Endothelial cell of umbilical vein (primary cell): ENCODE data around the gene RSPRY1. TPM values are rescaled to one million over a fixed set of nuclear protein-coding genes. Genes with fewer than 3 reads are reported as not detected.
A peak's percentile ranks its signal among the peaks of the same experiment; 100 is the strongest.
"Not testable (repeated sequence)": the region's sequence is repeated elsewhere in the genome, so short reads cannot be mapped to it uniquely, and the experiment has no call there.

Experiments
- BruUV-seq: library from RNA; stranded (reverse); fragments of 400-500 nt; replicated peaks from 2 replicates; lab custom pipeline; 2021; lab: Mats Ljungman, UMichigan
- CTCF ChIA-PET: fragments of 300-600, 350-600 bp; sonication (Branson Sonifier 250); formaldehyde crosslinking; loops from one replicate; lab custom pipeline; 2021; ENCODE audit warnings: antibody characterized with exemption, inconsistent platforms; lab: Charles Lee
- POLR2A ChIA-PET: fragments of 300-600, 350-600 bp; sonication (Branson Sonifier 250); formaldehyde crosslinking; loops from one replicate; lab custom pipeline; 2021; ENCODE audit warnings: antibody characterized with exemption, inconsistent platforms; lab: Charles Lee
- DNase-seq: peaks from one replicate; pipeline ENCODE4 v3.0.0-alpha.2; 2011; ENCODE audit warnings: low read depth, low spot score
- FAIRE-seq: peaks from 2 replicates; lab custom pipeline; 2011; peaks lifted over from hg19 to GRCh38; lab: Jason Lieb, UNC
- H2AFZ ChIP-seq: 2 replicates; pipeline ENCODE4 v1.6.0; 2012; ENCODE audit warnings: low read depth, low read length, control low read depth, inconsistent platforms
- H3K27ac ChIP-seq: 2 replicates; pipeline ENCODE4 v1.5.1; 2011; ENCODE audit warnings: low read depth, mild to moderate bottlenecking, control low read depth, low read length, moderate library complexity; ENCODE audit not compliant: insufficient read depth
- H3K27me3 ChIP-seq, 2 experiments: 2 replicates each; pipeline versions ENCODE4 v1.6.0 to v1.6.1; 2011; ENCODE audit warnings: low read length in 2 of 2, mixed read lengths in 1 of 2; ENCODE audit not compliant: control insufficient read depth in 2 of 2, insufficient read depth in 2 of 2
- H3K36me3 ChIP-seq, 2 experiments: 2 replicates in 1 of 2; 3 replicates in 1 of 2; pipeline ENCODE4 v1.5.1; 2011; ENCODE audit warnings: low read length in 2 of 2, mild to moderate bottlenecking in 1 of 2, moderate library complexity in 1 of 2; ENCODE audit not compliant: control insufficient read depth in 2 of 2, insufficient read depth in 2 of 2; ENCODE audit errors: extremely low read depth in 1 of 2
- H3K4me1 ChIP-seq: 3 replicates; pipeline ENCODE4 v1.5.1; 2011; ENCODE audit warnings: mild to moderate bottlenecking, low read length; ENCODE audit not compliant: control insufficient read depth, insufficient read depth; ENCODE audit errors: extremely low read depth
- H3K4me2 ChIP-seq: 2 replicates; pipeline ENCODE4 v1.6.1; 2011; ENCODE audit warnings: low read length, control low read depth, mixed read lengths; ENCODE audit not compliant: insufficient read depth
- H3K4me3 ChIP-seq, 3 experiments: fragments of 200-600 bp in 1 of 3; sonication (generic), shearing (Covaris generic) in 1 of 3; replicated peaks in 1 of 3; 2 replicates each; pipeline ENCODE4 v1.5.1; 2011 to 2016; ENCODE audit warnings: control low read depth in 3 of 3, low read length in 3 of 3, mild to moderate bottlenecking in 2 of 3, inconsistent platforms in 1 of 3, low read depth in 1 of 3, moderate library complexity in 1 of 3; ENCODE audit not compliant: insufficient read depth in 1 of 3
- H3K79me2 ChIP-seq: 2 replicates; pipeline ENCODE4 v1.6.0; 2012; ENCODE audit warnings: low read length, inconsistent platforms; ENCODE audit not compliant: control insufficient read depth, insufficient read depth
- H3K9ac ChIP-seq: replicated peaks from 2 replicates; pipeline ENCODE3; 2011; ENCODE audit warnings: low read length, control low read depth; ENCODE audit not compliant: insufficient read depth; ENCODE audit errors: extremely low read depth
- H3K9me1 ChIP-seq: replicated peaks from 3 replicates; pipeline ENCODE4 v1.6.0; 2011; ENCODE audit warnings: mild to moderate bottlenecking, low read length; ENCODE audit not compliant: control insufficient read depth, insufficient read depth; ENCODE audit errors: extremely low read depth
- H3K9me3 ChIP-seq: replicated peaks from 2 replicates; pipeline ENCODE4 v1.5.1; 2012; ENCODE audit warnings: low read length, inconsistent platforms; ENCODE audit not compliant: control insufficient read depth, insufficient read depth
- H4K20me1 ChIP-seq: replicated peaks from 2 replicates; pipeline ENCODE3; 2011; ENCODE audit warnings: mild to moderate bottlenecking, low read length; ENCODE audit not compliant: control insufficient read depth, insufficient read depth; ENCODE audit errors: extremely low read depth
- CTCF ChIP-seq, 2 donors: IDR thresholded peaks; 1 replicate in 1 of 2; 2 replicates in 1 of 2; pipeline ENCODE4 v1.5.1; 2011; ENCODE audit warnings: low read length in 2 of 2, mild to moderate bottlenecking in 2 of 2, moderate library complexity in 2 of 2, control low read depth in 1 of 2, inconsistent platforms in 1 of 2, low read depth in 1 of 2; ENCODE audit not compliant: insufficient read depth in 1 of 2; ENCODE audit errors: extremely low read depth in 1 of 2
- EZH2 ChIP-seq: IDR thresholded peaks from 2 replicates; pipeline ENCODE4 v1.6.1; 2012; ENCODE audit warnings: borderline replicate concordance, low read depth, mild to moderate bottlenecking, moderate library complexity, low read length, inconsistent platforms; ENCODE audit not compliant: severe bottlenecking
- FOS ChIP-seq: IDR thresholded peaks from 2 replicates; pipeline ENCODE4 v1.6.1; 2011; ENCODE audit warnings: mild to moderate bottlenecking, low read length, moderate library complexity, borderline replicate concordance; ENCODE audit not compliant: insufficient read depth
- GATA2 ChIP-seq: IDR thresholded peaks from 2 replicates; pipeline ENCODE4 v1.7.0; 2011; ENCODE audit warnings: low read depth, mild to moderate bottlenecking, moderate library complexity, mixed read lengths, low read length; ENCODE audit not compliant: insufficient read length, insufficient read depth
- JUN ChIP-seq: IDR thresholded peaks from 2 replicates; pipeline ENCODE4 v1.6.1; 2011; ENCODE audit warnings: borderline replicate concordance, low read depth; ENCODE audit not compliant: insufficient read length, insufficient read depth
- MYC ChIP-seq: IDR thresholded peaks from one replicate; pipeline ENCODE4 v1.6.1; 2011; ENCODE audit warnings: mild to moderate bottlenecking, low read depth, low read length
- POLR2A ChIP-seq: IDR thresholded peaks from 2 replicates; pipeline ENCODE4 v1.6.1; 2012; ENCODE audit warnings: low read depth, mild to moderate bottlenecking, control low read depth, low read length
- POLR2AphosphoS5 ChIP-seq: IDR thresholded peaks from 2 replicates; pipeline ENCODE4 v1.6.1; 2012; ENCODE audit warnings: low read depth, mild to moderate bottlenecking, control low read depth, low read length, moderate library complexity; ENCODE audit not compliant: insufficient read depth
- dilution Hi-C: fragments of 300-500 bp; cut with MboI; formaldehyde crosslinking; loops from one replicate; pipeline ENCODE4 v1.15.0; 2019; ENCODE audit warnings: low sequenced_read_pairs; ENCODE audit not compliant: extremely low pct_ligation_motif_present
- intact Hi-C: fragments of 100-400 bp; cut with micrococcal nuclease; formaldehyde crosslinking; loops from one replicate; pipeline ENCODE4 v1.10.0; 2022
- polyA plus RNA-seq, 4 experiments: library from polyadenylated mRNA; depleted of rRNA in 3 of 4; stranded (reverse) in 3 of 4; unstranded in 1 of 4; fragments of >200 nt; gene quantifications; 2 replicates each; pipeline versions ENCODE4 v1.2.1 to v1.2.3, GENCODE V29; 2011 to 2012; ENCODE audit warnings: missing spikeins in 1 of 4
- total RNA-seq: library from RNA; stranded (reverse); gene quantifications from 2 replicates; pipeline ENCODE4 v1.2.3, GENCODE V29; 2021
- TF ChIP-seq, protein P1 (sequence below): IDR thresholded peaks from 2 replicates; pipeline ENCODE4 v1.6.1; 2011; ENCODE audit not compliant: insufficient read depth, insufficient read length

Gene RSPRY1
- total and polyA plus RNA-seq, 2 donors (not counting 3 experiments of a cell fraction or from before 2014, with no cell fraction given): 28.5 to 55.1 TPM

GRCh38 chr16:57187902-57188710, 2.0 kb downstream of the RSPRY1 start:
- FAIRE-seq: peak; percentile 26
- peaks cover 50% of the 10 kb centered on the region for H3K4me1 ChIP-seq

GRCh38 chr16:57188711-57189002, 2.5 kb downstream of the RSPRY1 start:
- no peak overlapping the region for H3K9ac ChIP-seq
- TF ChIP-seq GATA2 (no peak), JUN (no peak), FOS (no peak), EZH2 (no peak), MYC (no peak), CTCF (IDR thresholded peaks at IDR 0.05; ENCODE audit: extremely low read depth in 1 of 2, insufficient read depth in 1 of 2, low read depth in 1 of 2, low read length in 2 of 2) (no peak), POLR2A (no peak), POLR2AphosphoS5 (no peak)
- TF ChIP-seq, protein P1, sequence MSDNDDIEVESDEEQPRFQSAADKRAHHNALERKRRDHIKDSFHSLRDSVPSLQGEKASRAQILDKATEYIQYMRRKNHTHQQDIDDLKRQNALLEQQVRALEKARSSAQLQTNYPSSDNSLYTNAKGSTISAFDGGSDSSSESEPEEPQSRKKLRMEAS: no peak
- dilution Hi-C loops: no loop called here
- no peak overlapping the region for H3K4me3 ChIP-seq
- no TSS peak for BruUV-seq
- intact Hi-C loops: loop anchor here (5.0 kb wide), 2 partner anchors 94 to 229 kb away; partner anchors contain the start of gene PLLP
- DNase-seq: no peak
- no peaks in the 10 kb centered on the region for H3K9me3 ChIP-seq
- ChIA-PET POLR2A (no interaction called here), CTCF (no interaction called here)
- no peak overlapping the region for H3K4me2 ChIP-seq
- no peaks in the 10 kb centered on the region for H3K9me1 ChIP-seq
- H4K20me1 ChIP-seq: no peaks in the 10 kb centered on the region
- H3K36me3 ChIP-seq: peaks cover 0 to 3% of the 10 kb centered on the region in 2 experiments
- peaks cover 55% of the 10 kb centered on the region for H3K4me1 ChIP-seq
- H3K27me3 ChIP-seq: no peaks in the 10 kb centered on the region
- no peak overlapping the region for H3K27ac ChIP-seq
- no peak for FAIRE-seq
- H2AFZ ChIP-seq: no peak overlapping the region
- peaks cover 92% of the 10 kb centered on the region for H3K79me2 ChIP-seq

More at GRCh38 chr16:57187902-57188710, 2.0 kb downstream of the RSPRY1 start:
- Histone ChIP-seq H3K4me3 (peak overlapping the region; percentile 88 to 95 (median 89)), H3K9ac (peak overlapping the region; percentile 97), H3K79me2 (peaks cover 91% of the 10 kb centered on the region), H3K27ac (peak overlapping the region; percentile 87), H3K4me2 (peak overlapping the region; percentile 95)
- BruUV-seq: TSS peak; percentile 11
- H3K36me3 ChIP-seq, H3K27me3 ChIP-seq, DNase-seq, H3K9me1 ChIP-seq, H4K20me1 ChIP-seq, H3K9me3 ChIP-seq, dilution Hi-C loops, H2AFZ ChIP-seq: not testable (repeated sequence)
- intact Hi-C loops: loop anchor here (2.0 to 5.0 kb wide), 7 partner anchors 41 to 581 kb away; partner anchors contain the start of genes ARL2BP, CPNE2 and PLLP
- ChIA-PET POLR2A (interaction anchor here (0.9 kb wide), 1 partner anchor 58 kb away, joined by 3 read pairs; the partner anchor contains the start of gene ARL2BP), CTCF (interaction anchor here (0.6 to 2.4 kb wide), 3 partner anchors 95 to 266 kb away, joined by 3 to 10 read pairs (median 4); partner anchors contain the start of gene CPNE2)
